Measurements from ENCODE around the gene PDE9A. TPM values are rescaled to one million over a fixed set of nuclear protein-coding genes. Genes with fewer than 3 reads are reported as not detected.

Gene PDE9A
- total RNA-seq, 1 experiment from 2014 or later, result not detected

- Histone ChIP-seq H3K36me3 (no peaks in the 10 kb centered on the region), H3K9me3 (no peaks in the 10 kb centered on the region), H3K4me3 (no peak overlapping the region), H3K27me3 (no peaks in the 10 kb centered on the region; the same call in 1 of the 2 replicates)
- no peak for DNase-seq
Observed at GRCh38 chr21:42740405-42740909, 87.0 kb downstream of the PDE9A start.

GRCh38 chr21:42741066-42741465, 87.6 kb downstream of the PDE9A start:
- Histone ChIP-seq H3K4me3 (no peak overlapping the region), H3K9me3 (no peaks in the 10 kb centered on the region), H3K27me3 (no peaks in the 10 kb centered on the region; the same call in 1 of the 2 replicates), H3K36me3 (no peaks in the 10 kb centered on the region)
- DNase-seq, result no peak

GRCh38 chr21:42744520-42745445, 91.4 kb downstream of the PDE9A start:
- no peaks in the 10 kb centered on the region for H3K36me3 ChIP-seq
- no peaks in the 10 kb centered on the region for H3K9me3 ChIP-seq
- no peak overlapping the region for H3K4me3 ChIP-seq
- no peaks in the 10 kb centered on the region; the same call in 1 of the 2 replicates for H3K27me3 ChIP-seq
- DNase-seq, result no peak

GRCh38 chr21:42745511-42746239, 92.3 kb downstream of the PDE9A start:
- H3K4me3 ChIP-seq, result no peak overlapping the region
- H3K27me3 ChIP-seq, result no peaks in the 10 kb centered on the region; the same call in 1 of the 2 replicates
- no peaks in the 10 kb centered on the region for H3K36me3 ChIP-seq
- DNase-seq, result no peak
- no peaks in the 10 kb centered on the region for H3K9me3 ChIP-seq

GRCh38 chr21:42746240-42746592, 92.8 kb downstream of the PDE9A start:
- no peak for DNase-seq
- Histone ChIP-seq H3K36me3 (no peaks in the 10 kb centered on the region), H3K9me3 (no peaks in the 10 kb centered on the region), H3K27me3 (no peaks in the 10 kb centered on the region; the same call in 1 of the 2 replicates), H3K4me3 (no peak overlapping the region)

GRCh38 chr21:42746593-42747275, 93.3 kb downstream of the PDE9A start:
- H3K9me3 ChIP-seq, result no peaks in the 10 kb centered on the region
- no peak overlapping the region for H3K4me3 ChIP-seq
- H3K36me3 ChIP-seq, result no peaks in the 10 kb centered on the region
- no peak for DNase-seq
- no peaks in the 10 kb centered on the region; the same call in 1 of the 2 replicates for H3K27me3 ChIP-seq

- Histone ChIP-seq H3K9me3 (no peaks in the 10 kb centered on the region), H3K27me3 (no peaks in the 10 kb centered on the region; the same call in 1 of the 2 replicates), H3K4me3 (no peak overlapping the region), H3K36me3 (no peaks in the 10 kb centered on the region)
- DNase-seq, result no peak
Observed at GRCh38 chr21:42747276-42747701, 93.9 kb downstream of the PDE9A start.

GRCh38 chr21:42747746-42748351, 94.4 kb downstream of the PDE9A start:
- H3K9me3 ChIP-seq, result no peaks in the 10 kb centered on the region
- H3K27me3 ChIP-seq, result no peaks in the 10 kb centered on the region; the same call in 1 of the 2 replicates
- no peak for DNase-seq
- no peak overlapping the region for H3K4me3 ChIP-seq
- no peaks in the 10 kb centered on the region for H3K36me3 ChIP-seq

- no peaks in the 10 kb centered on the region for H3K36me3 ChIP-seq
- no peak overlapping the region for H3K4me3 ChIP-seq
- H3K9me3 ChIP-seq, result no peaks in the 10 kb centered on the region
- H3K27me3 ChIP-seq, result no peaks in the 10 kb centered on the region; the same call in 1 of the 2 replicates
- DNase-seq, result no peak
Observed at GRCh38 chr21:42748620-42749176, 95.3 kb downstream of the PDE9A start.

GRCh38 chr21:42750737-42751530, 97.5 kb downstream of the PDE9A start:
- Histone ChIP-seq H3K27me3 (no peaks in the 10 kb centered on the region), H3K4me3 (no peak overlapping the region), H3K36me3 (no peaks in the 10 kb centered on the region), H3K9me3 (no peaks in the 10 kb centered on the region)
- DNase-seq, result no peak

- DNase-seq, result no peak
- no peaks in the 10 kb centered on the region for H3K36me3 ChIP-seq
- no peaks in the 10 kb centered on the region for H3K27me3 ChIP-seq
Observed at GRCh38 chr21:42751866-42752265, 98.4 kb downstream of the PDE9A start.

GRCh38 chr21:42753804-42754203, 100.4 kb downstream of the PDE9A start:
- H3K36me3 ChIP-seq, result no peaks in the 10 kb centered on the region
- H3K4me3 ChIP-seq, result no peak overlapping the region
- H3K9me3 ChIP-seq, result no peaks in the 10 kb centered on the region
- H3K27me3 ChIP-seq, result no peaks in the 10 kb centered on the region
- no peak for DNase-seq

More at GRCh38 chr21:42751866-42752265, 98.4 kb downstream of the PDE9A start:
- Histone ChIP-seq H3K4me3 (no peak overlapping the region), H3K9me3 (no peaks in the 10 kb centered on the region)

GRCh38 chr21:42754270-42754933, 101.0 kb downstream of the PDE9A start:
- Histone ChIP-seq H3K9me3 (no peaks in the 10 kb centered on the region), H3K36me3 (no peaks in the 10 kb centered on the region), H3K4me3 (no peak overlapping the region), H3K27me3 (no peaks in the 10 kb centered on the region)
- no peak for DNase-seq

- H3K36me3 ChIP-seq, result no peaks in the 10 kb centered on the region
- no peaks in the 10 kb centered on the region for H3K27me3 ChIP-seq
- H3K4me3 ChIP-seq, result no peak overlapping the region
- no peaks in the 10 kb centered on the region for H3K9me3 ChIP-seq
- no peak for DNase-seq
Observed at GRCh38 chr21:42755031-42755665, 101.7 kb downstream of the PDE9A start.
